WTC11 (cell line): Measurements from ENCODE around the gene DEDD2. TPM values are rescaled to one million over a fixed set of nuclear protein-coding genes. Genes with fewer than 3 reads are reported as not detected.
A peak's percentile ranks its signal among the peaks of the same experiment; 100 is the strongest.

ENCODE experiments used
- ATAC-seq: fragments of 200-7000 bp; cut with Tn5 transposase; 2 replicates; pipeline ENCODE4 v1.10.0; 2021; ENCODE audit warnings: mild to moderate bottlenecking, moderate library complexity
- CTCF ChIA-PET: fragments of 300-600 bp; sonication (Branson Sonifier 250); formaldehyde crosslinking; loops from one replicate; lab custom pipeline; 2021; ENCODE audit warnings: antibody characterized with exemption; lab: Charles Lee
- POLR2A ChIA-PET: fragments of 350-600 bp; sonication (Branson Sonifier 250); formaldehyde crosslinking; loops from one replicate; lab custom pipeline; 2021; ENCODE audit warnings: antibody characterized with exemption; lab: Charles Lee
- DNase-seq: peaks from one replicate; pipeline ENCODE4 v3.0.0; 2021; ENCODE audit warnings: low spot score
- H3K27ac Mint-ChIP-seq: 2 replicates; pipeline ENCODE4 v1.8.0; 2021; ENCODE audit warnings: mixed read lengths
- H3K27me3 Mint-ChIP-seq: 2 replicates; pipeline ENCODE4 v1.8.0; 2021; ENCODE audit warnings: low read depth, mild to moderate bottlenecking, moderate library complexity, mixed read lengths
- H3K36me3 Mint-ChIP-seq: 2 replicates; pipeline ENCODE4 v1.8.0; 2021; ENCODE audit warnings: mixed read lengths
- H3K4me1 Mint-ChIP-seq: 2 replicates; pipeline ENCODE4 v1.8.0; 2022; ENCODE audit warnings: mixed read lengths
- H3K4me3 Mint-ChIP-seq: 2 replicates; pipeline ENCODE4 v1.8.0; 2021; ENCODE audit warnings: mild to moderate bottlenecking, moderate library complexity, mixed read lengths
- H3K9me3 Mint-ChIP-seq: 2 replicates; pipeline ENCODE4 v1.8.0; 2021; ENCODE audit warnings: mixed read lengths
- AR ChIP-seq: fragments of 250-450 bp; sonication (Bioruptor Pico); IDR thresholded peaks from 2 replicates; pipeline ENCODE4 v1.9.0; 2021; ENCODE audit warnings: mild to moderate bottlenecking
- ATF2 ChIP-seq: sonication (generic); formaldehyde crosslinking; IDR thresholded peaks from 2 replicates; pipeline ENCODE4 v1.8.1; 2022; ENCODE audit warnings: low read depth, missing genetic modification reagents, borderline replicate concordance
- CDX4 ChIP-seq: fragments of 250-450 bp; sonication (Bioruptor Pico); IDR thresholded peaks from 2 replicates; pipeline ENCODE4 v1.9.0; 2021; ENCODE audit warnings: moderate library complexity, mild to moderate bottlenecking, inconsistent platforms, borderline replicate concordance
- EMX1 ChIP-seq: fragments of 250-450 bp; sonication (Bioruptor Pico); IDR thresholded peaks from 2 replicates; pipeline ENCODE4 v1.8.0; 2021; ENCODE audit warnings: mild to moderate bottlenecking
- GRHL2 ChIP-seq: fragments of 250-450 bp; sonication (Bioruptor Pico); IDR thresholded peaks from 2 replicates; pipeline ENCODE4 v1.8.0; 2022; ENCODE audit warnings: mild to moderate bottlenecking, moderate library complexity; ENCODE audit not compliant: insufficient replicate concordance, severe bottlenecking
- JAZF1 ChIP-seq: fragments of 250-450 bp; sonication (Bioruptor Pico); IDR thresholded peaks from 2 replicates; pipeline ENCODE4 v1.9.0; 2021; ENCODE audit warnings: moderate library complexity, mild to moderate bottlenecking, inconsistent platforms
- OVOL2 ChIP-seq: fragments of 250-450 bp; sonication (Bioruptor Pico); IDR thresholded peaks from 2 replicates; pipeline ENCODE4 v1.9.0; 2021; ENCODE audit warnings: mild to moderate bottlenecking, borderline replicate concordance
- PRDM15 ChIP-seq: sonication (generic); formaldehyde crosslinking; IDR thresholded peaks from 2 replicates; pipeline ENCODE4 v1.8.0; 2022; ENCODE audit warnings: missing genetic modification reagents
- PRRX2 ChIP-seq: fragments of 250-450 bp; sonication (Bioruptor Pico); IDR thresholded peaks from 2 replicates; pipeline ENCODE4 v1.8.0; 2021; ENCODE audit warnings: mild to moderate bottlenecking
- RORB ChIP-seq: fragments of 250-450 bp; sonication (Bioruptor Pico); IDR thresholded peaks from 2 replicates; pipeline ENCODE4 v1.9.0; 2021; ENCODE audit warnings: mild to moderate bottlenecking
- SOX15 ChIP-seq: fragments of 250-450 bp; sonication (Bioruptor Pico); IDR thresholded peaks from 2 replicates; pipeline ENCODE4 v1.9.0; 2021; ENCODE audit warnings: mild to moderate bottlenecking
- TEAD4 ChIP-seq: sonication (generic); formaldehyde crosslinking; IDR thresholded peaks from 2 replicates; pipeline ENCODE4 v1.8.0; 2022; ENCODE audit warnings: mild to moderate bottlenecking, missing genetic modification reagents
- ZNF396 ChIP-seq: fragments of 250-450 bp; sonication (Bioruptor Pico); IDR thresholded peaks from 2 replicates; pipeline ENCODE4 v1.8.0; 2021; ENCODE audit warnings: mild to moderate bottlenecking, moderate library complexity, borderline replicate concordance
- ZNF423 ChIP-seq: fragments of 250-450 bp; sonication (Bioruptor Pico); IDR thresholded peaks from 2 replicates; pipeline ENCODE4 v2.1.2; 2022; ENCODE audit warnings: mild to moderate bottlenecking, moderate library complexity
- ZNF532 ChIP-seq: fragments of 250-450 bp; sonication (Bioruptor Pico); IDR thresholded peaks from 2 replicates; pipeline ENCODE4 v1.9.0; 2021; ENCODE audit warnings: mild to moderate bottlenecking, borderline replicate concordance
- ZSCAN18 ChIP-seq: fragments of 250-450 bp; sonication (Bioruptor Pico); IDR thresholded peaks from 2 replicates; pipeline ENCODE4 v2.1.2; 2022; ENCODE audit warnings: mild to moderate bottlenecking, moderate library complexity
- total RNA-seq: library from RNA; stranded (reverse); gene quantifications from 3 replicates; pipeline ENCODE4 v1.2.3, GENCODE V29; 2021

The DEDD2 gene
- total RNA-seq, 1 experiment from 2014 or later, result 37.7 TPM

- H3K9me3 Mint-ChIP-seq, result no peaks in the 10 kb centered on the region
- ATAC-seq (no peak), DNase-seq (no peak)
- POLR2A ChIA-PET, result no interaction called here
- CTCF ChIA-PET, result interaction anchor here (0.9 kb wide), 1 partner anchor 21 kb away, joined by 4 read pairs; no protein-coding TSS in a partner anchor
- H3K27me3 Mint-ChIP-seq, result peaks cover 33% of the 10 kb centered on the region
- no peaks in the 10 kb centered on the region for H3K36me3 Mint-ChIP-seq
- 0 out of 2 replicates have a peak overlapping the region, but pooled peaks have one; percentile 3 for H3K27ac Mint-ChIP-seq
- TF ChIP-seq ZSCAN18 (no peak), PRRX2 (CRISPR knock-in tag) (no peak), ZNF423 (no peak), JAZF1 (no peak), TEAD4 (CRISPR knock-in tag) (no peak)
- TF ChIP-seq, all 79 proteins: peak for 0
- Mint-ChIP-seq H3K4me1 (peaks cover 50% of the 10 kb centered on the region), H3K4me3 (no peak overlapping the region)
Observed at GRCh38 chr19:42152910-42153671, 64.4 kb downstream of the DEDD2 start.

GRCh38 chr19:42151782-42152684 lies 65.4 kb downstream of the DEDD2 start:
- H3K9me3 Mint-ChIP-seq, result no peaks in the 10 kb centered on the region
- H3K27ac Mint-ChIP-seq, result no peak overlapping the region
- H3K27me3 Mint-ChIP-seq, result peaks cover 34% of the 10 kb centered on the region
- no peak for DNase-seq
- peaks cover 50% of the 10 kb centered on the region for H3K4me1 Mint-ChIP-seq
- ChIA-PET CTCF (interaction anchor here (0.9 kb wide), 1 partner anchor 19 kb away, joined by 4 read pairs; no protein-coding TSS in a partner anchor), POLR2A (no interaction called here)
- no peak overlapping the region for H3K4me3 Mint-ChIP-seq
- ATAC-seq, result no peak
- no peaks in the 10 kb centered on the region for H3K36me3 Mint-ChIP-seq
- TF ChIP-seq EMX1 (CRISPR knock-in tag) (no peak), OVOL2 (CRISPR knock-in tag) (no peak), SOX15 (CRISPR knock-in tag) (no peak), RORB (CRISPR knock-in tag) (no peak), PRDM15 (no peak), ZNF532 (CRISPR knock-in tag) (no peak), CDX4 (CRISPR knock-in tag) (no peak), AR (CRISPR knock-in tag) (no peak), GRHL2 (CRISPR knock-in tag) (no peak), ZNF396 (CRISPR knock-in tag) (no peak), ATF2 (CRISPR knock-in tag) (no peak)
